Measurements from ENCODE around the gene ROBO1. TPM values are rescaled to one million over a fixed set of nuclear protein-coding genes. Genes with fewer than 3 reads are reported as not detected.

ROBO1 gene
- polyA plus RNA-seq, 2 donors, result 4.7 to 12.0 TPM

GRCh38 chr3:79385211-79385610, 382.6 kb downstream of the ROBO1 start:
- Histone ChIP-seq H3K4me3 (ENCODE audit: low read depth in 1 of 2, low read length in 2 of 2) (no peak overlapping the region), H3K9me3 (ENCODE audit: control insufficient read depth in 2 of 2, insufficient read depth in 1 of 2, low read depth in 1 of 2, low read length in 1 of 2) (no peaks in the 10 kb centered on the region), H3K27me3 (ENCODE audit: control insufficient read depth in 1 of 2, insufficient read depth in 2 of 2, low read length in 2 of 2) (no peaks in the 10 kb centered on the region), H3K4me1 (ENCODE audit: control insufficient read depth in 2 of 2, insufficient read depth in 2 of 2, low read length in 1 of 2) (no peaks in the 10 kb centered on the region), H3K36me3 (ENCODE audit: control insufficient read depth in 2 of 2, insufficient read depth in 2 of 2, low read length in 1 of 2) (no peaks in the 10 kb centered on the region), H3K27ac (ENCODE audit: low read depth in 2 of 2, low read length in 1 of 2) (no peak overlapping the region)
- 85 to 92% methylated on average over 3 of the region's 3 CpGs for WGBS, 2 donors

- 19 to 30% methylated on average over 3 of the region's 3 CpGs for WGBS, 2 donors
- Histone ChIP-seq H3K27ac (ENCODE audit: low read depth in 2 of 2, low read length in 1 of 2) (no peak overlapping the region), H3K36me3 (ENCODE audit: control insufficient read depth in 2 of 2, insufficient read depth in 2 of 2, low read length in 1 of 2) (no peaks in the 10 kb centered on the region), H3K27me3 (ENCODE audit: control insufficient read depth in 1 of 2, insufficient read depth in 2 of 2, low read length in 2 of 2) (no peaks in the 10 kb centered on the region), H3K4me3 (ENCODE audit: low read depth in 1 of 2, low read length in 2 of 2) (no peak overlapping the region), H3K4me1 (ENCODE audit: control insufficient read depth in 2 of 2, insufficient read depth in 2 of 2, low read length in 1 of 2) (no peaks in the 10 kb centered on the region), H3K9me3 (ENCODE audit: control insufficient read depth in 2 of 2, insufficient read depth in 1 of 2, low read depth in 1 of 2, low read length in 1 of 2) (no peaks in the 10 kb centered on the region)
These were observed 384.3 kb downstream of the ROBO1 start for GRCh38 chr3:79383402-79384012.

GRCh38 chr3:79380581-79380980, 387.2 kb downstream of the ROBO1 start:
- no peak overlapping the region for H3K27ac ChIP-seq (ENCODE audit: low read depth in 2 of 2, low read length in 1 of 2)
- no peak overlapping the region for H3K4me3 ChIP-seq (ENCODE audit: low read depth in 1 of 2, low read length in 2 of 2)
- no peaks in the 10 kb centered on the region for H3K4me1 ChIP-seq (ENCODE audit: control insufficient read depth in 2 of 2, insufficient read depth in 2 of 2, low read length in 1 of 2)
- H3K27me3 ChIP-seq (ENCODE audit: control insufficient read depth in 1 of 2, insufficient read depth in 2 of 2, low read length in 2 of 2), result no peaks in the 10 kb centered on the region
- 79 to 89% methylated on average over 4 of the region's 4 CpGs for WGBS, 2 donors
- H3K9me3 ChIP-seq (ENCODE audit: control insufficient read depth in 2 of 2, insufficient read depth in 1 of 2, low read depth in 1 of 2, low read length in 1 of 2), result no peaks in the 10 kb centered on the region
- no peaks in the 10 kb centered on the region for H3K36me3 ChIP-seq (ENCODE audit: control insufficient read depth in 2 of 2, insufficient read depth in 2 of 2, low read length in 1 of 2)

GRCh38 chr3:79378064-79378463, 389.7 kb downstream of the ROBO1 start:
- WGBS, 2 donors, result 50 to 59% methylated on average over 3 of the region's 3 CpGs
- H3K9me3 ChIP-seq (ENCODE audit: control insufficient read depth in 2 of 2, insufficient read depth in 1 of 2, low read depth in 1 of 2, low read length in 1 of 2), result no peaks in the 10 kb centered on the region
- H3K4me3 ChIP-seq (ENCODE audit: low read depth in 1 of 2, low read length in 2 of 2), result no peak overlapping the region
- no peaks in the 10 kb centered on the region for H3K27me3 ChIP-seq (ENCODE audit: control insufficient read depth in 1 of 2, insufficient read depth in 2 of 2, low read length in 2 of 2)
- no peaks in the 10 kb centered on the region for H3K36me3 ChIP-seq (ENCODE audit: control insufficient read depth in 2 of 2, insufficient read depth in 2 of 2, low read length in 1 of 2)
- H3K4me1 ChIP-seq (ENCODE audit: control insufficient read depth in 2 of 2, insufficient read depth in 2 of 2, low read length in 1 of 2), result no peaks in the 10 kb centered on the region
- no peak overlapping the region for H3K27ac ChIP-seq (ENCODE audit: low read depth in 2 of 2, low read length in 1 of 2)

- H3K36me3 ChIP-seq (ENCODE audit: control insufficient read depth in 2 of 2, insufficient read depth in 2 of 2, low read length in 1 of 2), result no peaks in the 10 kb centered on the region
- no peaks in the 10 kb centered on the region for H3K4me1 ChIP-seq (ENCODE audit: control insufficient read depth in 2 of 2, insufficient read depth in 2 of 2, low read length in 1 of 2)
- H3K27me3 ChIP-seq (ENCODE audit: control insufficient read depth in 1 of 2, insufficient read depth in 2 of 2, low read length in 2 of 2), result no peaks in the 10 kb centered on the region
- H3K4me3 ChIP-seq (ENCODE audit: low read depth in 1 of 2, low read length in 2 of 2), result no peak overlapping the region
- 15 to 21% methylated on average over 1 of the region's 1 CpG for WGBS, 2 donors
- H3K9me3 ChIP-seq (ENCODE audit: control insufficient read depth in 2 of 2, insufficient read depth in 1 of 2, low read depth in 1 of 2, low read length in 1 of 2), result no peaks in the 10 kb centered on the region
- no peak overlapping the region for H3K27ac ChIP-seq (ENCODE audit: low read depth in 2 of 2, low read length in 1 of 2)
These were observed 398.5 kb downstream of the ROBO1 start for GRCh38 chr3:79369306-79369705.

- Histone ChIP-seq H3K4me1 (ENCODE audit: control insufficient read depth in 2 of 2, insufficient read depth in 2 of 2, low read length in 1 of 2) (no peaks in the 10 kb centered on the region), H3K27ac (ENCODE audit: low read depth in 2 of 2, low read length in 1 of 2) (no peak overlapping the region), H3K9me3 (ENCODE audit: control insufficient read depth in 2 of 2, insufficient read depth in 1 of 2, low read depth in 1 of 2, low read length in 1 of 2) (no peaks in the 10 kb centered on the region), H3K27me3 (ENCODE audit: control insufficient read depth in 1 of 2, insufficient read depth in 2 of 2, low read length in 2 of 2) (no peaks in the 10 kb centered on the region), H3K4me3 (ENCODE audit: low read depth in 1 of 2, low read length in 2 of 2) (no peak overlapping the region), H3K36me3 (ENCODE audit: control insufficient read depth in 2 of 2, insufficient read depth in 2 of 2, low read length in 1 of 2) (no peaks in the 10 kb centered on the region)
- 47 to 57% methylated on average over 3 of the region's 3 CpGs for WGBS, 2 donors
These were observed 399.4 kb downstream of the ROBO1 start for GRCh38 chr3:79368403-79368802.

- Histone ChIP-seq H3K9me3 (ENCODE audit: control insufficient read depth in 2 of 2, insufficient read depth in 1 of 2, low read depth in 1 of 2, low read length in 1 of 2) (no peaks in the 10 kb centered on the region), H3K27me3 (ENCODE audit: control insufficient read depth in 1 of 2, insufficient read depth in 2 of 2, low read length in 2 of 2) (no peaks in the 10 kb centered on the region), H3K27ac (ENCODE audit: low read depth in 2 of 2, low read length in 1 of 2) (no peak overlapping the region), H3K36me3 (ENCODE audit: control insufficient read depth in 2 of 2, insufficient read depth in 2 of 2, low read length in 1 of 2) (no peaks in the 10 kb centered on the region), H3K4me1 (ENCODE audit: control insufficient read depth in 2 of 2, insufficient read depth in 2 of 2, low read length in 1 of 2) (no peaks in the 10 kb centered on the region), H3K4me3 (ENCODE audit: low read depth in 1 of 2, low read length in 2 of 2) (no peak overlapping the region)
- 91 to 92% methylated on average over 6 of the region's 6 CpGs for WGBS, 2 donors
These were observed 400.0 kb downstream of the ROBO1 start for GRCh38 chr3:79367803-79368202.

- Histone ChIP-seq H3K9me3 (ENCODE audit: control insufficient read depth in 2 of 2, insufficient read depth in 1 of 2, low read depth in 1 of 2, low read length in 1 of 2) (no peaks in the 10 kb centered on the region), H3K4me1 (ENCODE audit: control insufficient read depth in 2 of 2, insufficient read depth in 2 of 2, low read length in 1 of 2) (no peaks in the 10 kb centered on the region), H3K4me3 (ENCODE audit: low read depth in 1 of 2, low read length in 2 of 2) (no peak overlapping the region), H3K36me3 (ENCODE audit: control insufficient read depth in 2 of 2, insufficient read depth in 2 of 2, low read length in 1 of 2) (no peaks in the 10 kb centered on the region), H3K27ac (ENCODE audit: low read depth in 2 of 2, low read length in 1 of 2) (no peak overlapping the region), H3K27me3 (ENCODE audit: control insufficient read depth in 1 of 2, insufficient read depth in 2 of 2, low read length in 2 of 2) (no peaks in the 10 kb centered on the region)
These were observed 400.7 kb downstream of the ROBO1 start for GRCh38 chr3:79367066-79367465.

- no peaks in the 10 kb centered on the region for H3K4me1 ChIP-seq (ENCODE audit: control insufficient read depth in 2 of 2, insufficient read depth in 2 of 2, low read length in 1 of 2)
- no peak overlapping the region for H3K27ac ChIP-seq (ENCODE audit: low read depth in 2 of 2, low read length in 1 of 2)
- no peak overlapping the region for H3K4me3 ChIP-seq (ENCODE audit: low read depth in 1 of 2, low read length in 2 of 2)
- 55 to 80% methylated on average over 8 of the region's 8 CpGs for WGBS, 2 donors
- H3K9me3 ChIP-seq (ENCODE audit: control insufficient read depth in 2 of 2, insufficient read depth in 1 of 2, low read depth in 1 of 2, low read length in 1 of 2), result no peaks in the 10 kb centered on the region
- no peaks in the 10 kb centered on the region for H3K36me3 ChIP-seq (ENCODE audit: control insufficient read depth in 2 of 2, insufficient read depth in 2 of 2, low read length in 1 of 2)
- no peaks in the 10 kb centered on the region for H3K27me3 ChIP-seq (ENCODE audit: control insufficient read depth in 1 of 2, insufficient read depth in 2 of 2, low read length in 2 of 2)
These were observed 401.4 kb downstream of the ROBO1 start for GRCh38 chr3:79366414-79366813.

GRCh38 chr3:79364784-79365183, 403.0 kb downstream of the ROBO1 start:
- 67 to 68% methylated on average over 5 of the region's 5 CpGs for WGBS, 2 donors
- no peaks in the 10 kb centered on the region for H3K4me1 ChIP-seq (ENCODE audit: control insufficient read depth in 2 of 2, insufficient read depth in 2 of 2, low read length in 1 of 2)
- H3K4me3 ChIP-seq (ENCODE audit: low read depth in 1 of 2, low read length in 2 of 2), result no peak overlapping the region
- H3K27me3 ChIP-seq (ENCODE audit: control insufficient read depth in 1 of 2, insufficient read depth in 2 of 2, low read length in 2 of 2), result no peaks in the 10 kb centered on the region
- no peaks in the 10 kb centered on the region for H3K9me3 ChIP-seq (ENCODE audit: control insufficient read depth in 2 of 2, insufficient read depth in 1 of 2, low read depth in 1 of 2, low read length in 1 of 2)
- no peaks in the 10 kb centered on the region for H3K36me3 ChIP-seq (ENCODE audit: control insufficient read depth in 2 of 2, insufficient read depth in 2 of 2, low read length in 1 of 2)
- no peak overlapping the region for H3K27ac ChIP-seq (ENCODE audit: low read depth in 2 of 2, low read length in 1 of 2)

All from esophagus (tissue), 2 donors.